ENCODE results near the gene RPUSD3.

DNA sequence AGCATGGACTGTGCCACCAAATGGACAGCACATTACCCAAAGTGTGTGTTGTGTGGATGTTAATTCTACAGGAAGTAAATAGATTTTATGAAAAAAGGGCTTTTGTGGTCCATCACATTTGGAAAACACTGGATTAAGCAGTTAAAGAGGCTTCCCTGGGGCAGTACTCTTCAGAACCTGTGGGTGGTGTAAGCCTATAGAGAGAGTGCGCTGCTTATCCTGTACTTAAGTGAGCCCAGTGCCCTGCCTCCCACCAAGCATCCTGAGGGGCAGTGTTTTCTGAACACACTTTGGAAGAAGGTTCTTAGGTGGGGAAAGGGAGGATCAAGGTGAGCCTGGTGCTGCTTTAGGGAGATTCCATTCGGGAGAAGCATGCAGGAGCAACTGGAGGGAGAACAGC lies 22.9 kb downstream of the RPUSD3 start:
- TF ChIP-seq YY1 (IDR thresholded peaks at IDR 0.05; ENCODE audit: insufficient read depth, insufficient read length), result no peak
- TF ChIP-seq SUZ12 (IDR thresholded peaks at IDR 0.05; ENCODE audit: extremely low read depth, insufficient read depth, insufficient read length), result no peak
- no peak for TF ChIP-seq ZNF274 (IDR thresholded peaks at IDR 0.05; ENCODE audit: low read depth, low read length)
